HEK293 (cell line): ENCODE measurements around the gene APOBEC2.

Source experiments
- CTCF ChIP-seq: fragments of 450-650 bp; formaldehyde crosslinking; IDR thresholded peaks from 2 replicates; pipeline ENCODE4 v1.5.1; 2016; ENCODE audit warnings: missing biosample characterization, missing genetic modification characterization
- ELK4 ChIP-seq: IDR thresholded peaks from 2 replicates; pipeline ENCODE4 v1.6.1; 2011; ENCODE audit warnings: mild to moderate bottlenecking, low read depth, low read length, borderline replicate concordance
- PBX3 ChIP-seq: sonication (generic); formaldehyde crosslinking; IDR thresholded peaks from 2 replicates; pipeline ENCODE4 v1.8.1; 2022; ENCODE audit warnings: mild to moderate bottlenecking, moderate library complexity, missing genetic modification reagents
- TSHZ1 ChIP-seq: fragments of 450-650 bp; formaldehyde crosslinking; IDR thresholded peaks from 2 replicates; pipeline ENCODE4 v1.5.1; 2016; ENCODE audit warnings: missing biosample characterization, missing genetic modification characterization, borderline replicate concordance
- YY1 ChIP-seq: fragments of 450-650 bp; formaldehyde crosslinking; IDR thresholded peaks from 2 replicates; pipeline ENCODE4 v1.5.1; 2018; ENCODE audit warnings: missing biosample characterization, missing genetic modification characterization
- ZBTB1 ChIP-seq: fragments of 450-650 bp; formaldehyde crosslinking; IDR thresholded peaks from 2 replicates; pipeline ENCODE4 v1.5.1; 2016; ENCODE audit warnings: missing biosample characterization, missing genetic modification characterization
- ZEB2 ChIP-seq: fragments of 450-650 bp; formaldehyde crosslinking; IDR thresholded peaks from 2 replicates; pipeline ENCODE4 v1.5.1; 2016; ENCODE audit warnings: missing biosample characterization, missing genetic modification characterization
- ZNF16 ChIP-seq: fragments of 450-650 bp; formaldehyde crosslinking; IDR thresholded peaks from 2 replicates; pipeline ENCODE4 v1.5.1; 2016; ENCODE audit warnings: low read depth, missing biosample characterization, missing genetic modification characterization
- ZNF23 ChIP-seq: fragments of 450-650 bp; formaldehyde crosslinking; IDR thresholded peaks from 2 replicates; pipeline ENCODE4 v1.5.1; 2016; ENCODE audit warnings: missing biosample characterization, missing genetic modification characterization, borderline replicate concordance
- ZNF311 ChIP-seq: fragments of 450-650 bp; formaldehyde crosslinking; IDR thresholded peaks from 2 replicates; pipeline ENCODE4 v1.5.1; 2017; ENCODE audit warnings: missing biosample characterization, missing genetic modification characterization, borderline replicate concordance
- ZNF48 ChIP-seq: fragments of 450-650 bp; formaldehyde crosslinking; IDR thresholded peaks from 2 replicates; pipeline ENCODE4 v1.5.1; 2016; ENCODE audit warnings: missing biosample characterization, missing genetic modification characterization
- ZNF585B ChIP-seq: fragments of 450-650 bp; formaldehyde crosslinking; IDR thresholded peaks from 2 replicates; pipeline ENCODE4 v1.5.1; 2016; ENCODE audit warnings: missing biosample characterization, missing genetic modification characterization
- ZNF639 ChIP-seq: fragments of 450-650 bp; formaldehyde crosslinking; IDR thresholded peaks from 2 replicates; pipeline ENCODE4 v1.5.1; 2016; ENCODE audit warnings: missing biosample characterization, missing genetic modification characterization
- ZSCAN18 ChIP-seq: fragments of 450-650 bp; formaldehyde crosslinking; IDR thresholded peaks from 2 replicates; pipeline ENCODE4 v1.5.1; 2016; ENCODE audit warnings: missing biosample characterization, missing genetic modification characterization

GRCh38 chr6:41053041-41053440 is at the start of gene APOBEC2:
- TF ChIP-seq ZBTB1 (tag by site-specific recombination) (no peak), YY1 (tag by site-specific recombination) (no peak), CTCF (tag by site-specific recombination) (no peak), ZNF639 (no peak), ZNF16 (tag by site-specific recombination) (no peak), ZSCAN18 (tag by site-specific recombination) (no peak), ELK4 (no peak), ZNF585B (tag by site-specific recombination) (no peak), ZNF311 (tag by site-specific recombination) (no peak), PBX3 (no peak), TSHZ1 (no peak), ZEB2 (tag by site-specific recombination) (no peak), ZNF23 (tag by site-specific recombination) (no peak), ZNF48 (no peak)
